ENCODE measurements around the gene PARD3.

The PARD3 gene

GRCh38 chr10:34526186-34526585 is 288.9 kb downstream of the PARD3 start:
- DNase-seq, result no peak

- no peak for DNase-seq
These were observed 290.6 kb downstream of the PARD3 start for GRCh38 chr10:34524369-34525091.

GRCh38 chr10:34523017-34523767 is 291.9 kb downstream of the PARD3 start:
- no peak for DNase-seq

GRCh38 chr10:34522546-34522945 is 292.6 kb downstream of the PARD3 start:
- DNase-seq, result no peak

- no peak for DNase-seq
These were observed 294.6 kb downstream of the PARD3 start for GRCh38 chr10:34520510-34520909.

- peak; percentile 88 for DNase-seq
These were observed 295.0 kb downstream of the PARD3 start for GRCh38 chr10:34520084-34520483.

- no peak for DNase-seq
These were observed 300.8 kb downstream of the PARD3 start for GRCh38 chr10:34514290-34514689.

GRCh38 chr10:34513636-34514035 is 301.5 kb downstream of the PARD3 start:
- DNase-seq, result no peak

- no peak for DNase-seq
These were observed 307.9 kb downstream of the PARD3 start for GRCh38 chr10:34507217-34507616.

- no peak for DNase-seq
These were observed 308.3 kb downstream of the PARD3 start for GRCh38 chr10:34506786-34507185.

- no peak for DNase-seq
These were observed 309.8 kb downstream of the PARD3 start for GRCh38 chr10:34505338-34505737.

- no peak for DNase-seq
These were observed 310.6 kb downstream of the PARD3 start for GRCh38 chr10:34504534-34504933.

GRCh38 chr10:34503704-34504103 is 311.4 kb downstream of the PARD3 start:
- no peak for DNase-seq

GRCh38 chr10:34499612-34500279 is 315.4 kb downstream of the PARD3 start:
- DNase-seq, result no peak

GRCh38 chr10:34498821-34499220 is 316.3 kb downstream of the PARD3 start:
- DNase-seq, result no peak

GRCh38 chr10:34495938-34496337 is 319.2 kb downstream of the PARD3 start:
- DNase-seq, result no peak

GRCh38 chr10:34494012-34494411 is 321.1 kb downstream of the PARD3 start:
- DNase-seq, result no peak

- DNase-seq, result peak; percentile 75
These were observed 323.0 kb downstream of the PARD3 start for GRCh38 chr10:34492081-34492480.

GRCh38 chr10:34491678-34492077 is 323.4 kb downstream of the PARD3 start:
- peak; percentile 14 for DNase-seq

GRCh38 chr10:34489973-34490745 is 324.9 kb downstream of the PARD3 start:
- DNase-seq, result no peak

GRCh38 chr10:34489411-34489810 is 325.7 kb downstream of the PARD3 start:
- no peak for DNase-seq

GRCh38 chr10:34488476-34489130 is 326.5 kb downstream of the PARD3 start:
- DNase-seq, result no peak

- no peak for DNase-seq
These were observed 329.1 kb downstream of the PARD3 start for GRCh38 chr10:34486008-34486407.

All from SHP77 treated with DMSO at 0.1 percent for 48 hours (cell line).